ENCODE data around the gene ZNF385A. TPM values are rescaled to one million over a fixed set of nuclear protein-coding genes. Genes with fewer than 3 reads are reported as not detected.

Gene ZNF385A
- total RNA-seq, 1 donor from 2014 or later: 0.66 TPM

- intact Hi-C loops (cut with micrococcal nuclease): no loop called here
Observed at GRCh38 chr12:54377007-54377406, 7.5 kb downstream of the ZNF385A start.

GRCh38 chr12:54376596-54376995, 7.9 kb downstream of the ZNF385A start:
- intact Hi-C loops (cut with micrococcal nuclease): no loop called here

GRCh38 chr12:54375259-54375579, 9.3 kb downstream of the ZNF385A start:
- intact Hi-C loops (cut with micrococcal nuclease): no loop called here

- intact Hi-C loops (cut with micrococcal nuclease): no loop called here
Observed at GRCh38 chr12:54374562-54375258, 9.8 kb downstream of the ZNF385A start.

GRCh38 chr12:54373649-54374561, 10.6 kb downstream of the ZNF385A start:
- intact Hi-C loops (cut with micrococcal nuclease): no loop called here

- intact Hi-C loops (cut with micrococcal nuclease): no loop called here
Observed at GRCh38 chr12:54372113-54372806, 12.3 kb downstream of the ZNF385A start.

- intact Hi-C loops (cut with micrococcal nuclease): no loop called here
Observed at GRCh38 chr12:54371328-54372112, 13.0 kb downstream of the ZNF385A start.

- intact Hi-C loops (cut with micrococcal nuclease): no loop called here
Observed at GRCh38 chr12:54370171-54370730, 14.3 kb downstream of the ZNF385A start.

- intact Hi-C loops (cut with micrococcal nuclease): loop anchor here (2.0 kb wide), 2 partner anchors 89 to 363 kb away; partner anchors contain the start of genes CBX5 and HNRNPA1
Observed at GRCh38 chr12:54369597-54370131, 14.9 kb downstream of the ZNF385A start.

- intact Hi-C loops (cut with micrococcal nuclease): loop anchor here (1.0 to 2.0 kb wide), 10 partner anchors 10 to 362 kb away; partner anchors contain the start of genes CBX5, COPZ1 and HNRNPA1
Observed at GRCh38 chr12:54368709-54369596, 15.6 kb downstream of the ZNF385A start.

GRCh38 chr12:54368025-54368708, 16.4 kb downstream of the ZNF385A start:
- intact Hi-C loops (cut with micrococcal nuclease): loop anchor here (1.0 to 2.0 kb wide), 10 partner anchors 9 to 361 kb away; partner anchors contain the start of genes CBX5, COPZ1 and HNRNPA1

GRCh38 chr12:54364413-54364812, 20.1 kb downstream of the ZNF385A start, which contains the start of gene GPR84:
GPR84 (minus strand) TSS chr12:54364486; CDS start chr12:54363851, 635 bp downstream.
- intact Hi-C loops (cut with micrococcal nuclease): loop anchor here (1.0 kb wide), 2 partner anchors 28 to 39 kb away; partner anchors contain the start of gene COPZ1

- intact Hi-C loops (cut with micrococcal nuclease): loop anchor here (1.0 kb wide), 2 partner anchors 27 to 38 kb away; partner anchors contain the start of gene COPZ1
Observed at GRCh38 chr12:54363618-54364017, 20.9 kb downstream of the ZNF385A start.

- intact Hi-C loops (cut with micrococcal nuclease): no loop called here
Observed at GRCh38 chr12:54363047-54363446, 21.5 kb downstream of the ZNF385A start.

GRCh38 chr12:54360717-54361456, 23.6 kb downstream of the ZNF385A start:
- intact Hi-C loops (cut with micrococcal nuclease): loop anchor here (1.0 kb wide), 1 partner anchor 110 kb away; no protein-coding TSS in a partner anchor

- intact Hi-C loops (cut with micrococcal nuclease): loop anchor here (1.0 to 2.0 kb wide), 13 partner anchors 8 to 633 kb away; partner anchors contain the start of genes CALCOCO1, CBX5, COPZ1 and HNRNPA1
Observed at GRCh38 chr12:54359762-54360351, 24.7 kb downstream of the ZNF385A start.
